Neural progenitor cell (in vitro differentiated cells): ENCODE measurements around the gene NT5DC3. TPM values are rescaled to one million over a fixed set of nuclear protein-coding genes. Genes with fewer than 3 reads are reported as not detected.

Source experiments
- DNase-seq: peaks from one replicate; pipeline ENCODE4 v3.0.0-alpha.2; 2016; ENCODE audit warnings: low spot score
- H2AFZ ChIP-seq: fragments of 200-600 bp; sonication (generic); replicated peaks from 2 replicates; pipeline ENCODE4 v1.6.1; 2016; ENCODE audit warnings: antibody characterized with exemption
- H3F3A ChIP-seq: fragments of 200-600 bp; sonication (generic); 2 replicates; pipeline ENCODE4 v1.6.1; 2016; ENCODE audit warnings: antibody characterized with exemption, low read depth
- H3K27ac ChIP-seq: fragments of 200-600 bp; sonication (generic); 2 replicates; pipeline ENCODE4 v1.5.1; 2016; ENCODE audit warnings: mild to moderate bottlenecking
- H3K27me3 ChIP-seq: fragments of 200-600 bp; sonication (generic); 2 replicates; pipeline ENCODE4 v1.6.1; 2016; ENCODE audit warnings: mild to moderate bottlenecking, moderate library complexity
- H3K36me3 ChIP-seq: fragments of 200-600 bp; sonication (generic); 2 replicates; pipeline ENCODE4 v1.5.1; 2016
- H3K4me1 ChIP-seq: fragments of 200-600 bp; sonication (generic); 2 replicates; pipeline ENCODE4 v1.6.1; 2016; ENCODE audit warnings: mixed run types
- H3K4me2 ChIP-seq: fragments of 200-600 bp; sonication (generic); 2 replicates; pipeline ENCODE4 v1.6.1; 2016
- H3K4me3 ChIP-seq: fragments of 200-600 bp; sonication (generic); 2 replicates; pipeline ENCODE4 v1.5.1; 2016
- H3K79me2 ChIP-seq: fragments of 200-600 bp; sonication (generic); 2 replicates; pipeline ENCODE4 v1.6.1; 2016; ENCODE audit warnings: low read depth
- H3K9ac ChIP-seq: fragments of 200-600 bp; sonication (generic); 2 replicates; pipeline ENCODE4 v1.6.1; 2016
- H3K9me3 ChIP-seq: fragments of 200-600 bp; sonication (generic); 2 replicates; pipeline ENCODE4 v1.5.1; 2016; ENCODE audit warnings: low read depth
- H4K20me1 ChIP-seq: fragments of 200-600 bp; sonication (generic); 2 replicates; pipeline ENCODE4 v1.6.1; 2016; ENCODE audit warnings: low read depth
- H3K27ac Mint-ChIP-seq: 3 replicates; pipeline ENCODE4 v1.8.0; 2021; ENCODE audit warnings: mixed read lengths
- H3K27me3 Mint-ChIP-seq: 2 replicates; pipeline ENCODE4 v1.8.0; 2022; ENCODE audit warnings: low read depth, mild to moderate bottlenecking, inconsistent platforms, moderate library complexity, mixed read lengths; ENCODE audit not compliant: insufficient read depth
- H3K36me3 Mint-ChIP-seq: 3 replicates; pipeline ENCODE4 v1.8.0; 2021; ENCODE audit warnings: mixed read lengths
- H3K4me1 Mint-ChIP-seq: 3 replicates; pipeline ENCODE4 v1.8.0; 2021; ENCODE audit warnings: mixed read lengths
- H3K4me3 Mint-ChIP-seq: 3 replicates; pipeline ENCODE4 v1.8.0; 2021; ENCODE audit warnings: mild to moderate bottlenecking, moderate library complexity, mixed read lengths
- H3K9me3 Mint-ChIP-seq: 3 replicates; pipeline ENCODE4 v1.8.0; 2020; ENCODE audit warnings: mixed read lengths
- CTCF ChIP-seq: fragments of 200-600 bp; sonication (generic); IDR thresholded peaks from 2 replicates; pipeline ENCODE4 v1.5.1; 2017; ENCODE audit warnings: antibody characterized with exemption, mild to moderate bottlenecking
- EZH2 ChIP-seq: fragments of 200-600 bp; sonication (generic); IDR thresholded peaks from 2 replicates; pipeline ENCODE4 v1.6.1; 2017; ENCODE audit warnings: antibody characterized with exemption, mild to moderate bottlenecking, moderate library complexity
- EZH2phosphoT487 ChIP-seq: fragments of 200-600 bp; sonication (generic); IDR thresholded peaks from 2 replicates; pipeline ENCODE4 v1.6.1; 2017; ENCODE audit warnings: antibody characterized with exemption
- total RNA-seq: library from RNA; depleted of rRNA; stranded (reverse); fragments of >200 nt; gene quantifications from 2 replicates; pipeline ENCODE4 v1.2.3, GENCODE V29; 2015; ENCODE audit warnings: low replicate concordance

The NT5DC3 gene
- total RNA-seq, 1 donor from 2014 or later: 3.1 TPM

GRCh38 chr12:103742349-103742932 lies 98.6 kb downstream of the NT5DC3 start:
- Histone ChIP-seq H3K79me2 (no peaks in the 10 kb centered on the region), H3K36me3 (no peaks in the 10 kb centered on the region), H3K4me1 (no peaks in the 10 kb centered on the region), H2AFZ (no peak overlapping the region), H3K4me2 (no peak overlapping the region), H3K27me3 (no peaks in the 10 kb centered on the region), H3K9ac (no peak overlapping the region), H3K27ac (no peak overlapping the region), H3F3A (no peaks in the 10 kb centered on the region), H3K4me3 (no peak overlapping the region), H4K20me1 (no peaks in the 10 kb centered on the region), H3K9me3 (no peaks in the 10 kb centered on the region)
- H3K4me1 Mint-ChIP-seq: no peaks in the 10 kb centered on the region
- H3K27me3 Mint-ChIP-seq: peaks cover 9% of the 10 kb centered on the region
- no peaks in the 10 kb centered on the region for H3K36me3 Mint-ChIP-seq
- TF ChIP-seq EZH2phosphoT487 (no peak), EZH2 (no peak), CTCF (no peak)
- no peaks in the 10 kb centered on the region for H3K9me3 Mint-ChIP-seq
- DNase-seq: no peak
- no peak overlapping the region for H3K4me3 Mint-ChIP-seq
- no peak overlapping the region for H3K27ac Mint-ChIP-seq

- Histone ChIP-seq H3K9ac (no peak overlapping the region), H3K9me3 (no peaks in the 10 kb centered on the region), H2AFZ (no peak overlapping the region), H3K27me3 (no peaks in the 10 kb centered on the region), H3K27ac (no peak overlapping the region), H4K20me1 (no peaks in the 10 kb centered on the region), H3K4me3 (no peak overlapping the region), H3F3A (no peaks in the 10 kb centered on the region), H3K4me2 (no peak overlapping the region), H3K79me2 (no peaks in the 10 kb centered on the region), H3K4me1 (no peaks in the 10 kb centered on the region), H3K36me3 (no peaks in the 10 kb centered on the region)
- no peak overlapping the region for H3K27ac Mint-ChIP-seq
- DNase-seq: no peak
- H3K4me3 Mint-ChIP-seq: no peak overlapping the region
- H3K4me1 Mint-ChIP-seq: no peaks in the 10 kb centered on the region
- no peaks in the 10 kb centered on the region for H3K9me3 Mint-ChIP-seq
- TF ChIP-seq EZH2: no peak
- no peak for TF ChIP-seq CTCF
- no peak for TF ChIP-seq EZH2phosphoT487
- H3K27me3 Mint-ChIP-seq: peaks cover 7% of the 10 kb centered on the region
- H3K36me3 Mint-ChIP-seq: no peaks in the 10 kb centered on the region
Measured at GRCh38 chr12:103737881-103738280, 103.2 kb downstream of the NT5DC3 start.

GRCh38 chr12:103736572-103736971 lies 104.5 kb downstream of the NT5DC3 start:
- Histone ChIP-seq H3K79me2 (no peaks in the 10 kb centered on the region), H3K9me3 (no peaks in the 10 kb centered on the region), H3K27ac (no peak overlapping the region), H3F3A (no peaks in the 10 kb centered on the region), H2AFZ (no peak overlapping the region), H3K4me2 (no peak overlapping the region), H3K4me3 (no peak overlapping the region), H3K27me3 (no peaks in the 10 kb centered on the region), H3K9ac (no peak overlapping the region), H3K4me1 (no peaks in the 10 kb centered on the region), H4K20me1 (no peaks in the 10 kb centered on the region), H3K36me3 (no peaks in the 10 kb centered on the region)
- Mint-ChIP-seq H3K36me3 (no peaks in the 10 kb centered on the region), H3K27me3 (peaks cover 7% of the 10 kb centered on the region), H3K9me3 (peaks cover 3% of the 10 kb centered on the region), H3K4me3 (no peak overlapping the region), H3K27ac (no peak overlapping the region), H3K4me1 (no peaks in the 10 kb centered on the region)
- TF ChIP-seq EZH2phosphoT487: no peak
- no peak for DNase-seq

- Histone ChIP-seq H2AFZ (no peak overlapping the region), H3K27ac (no peak overlapping the region), H4K20me1 (no peaks in the 10 kb centered on the region), H3F3A (no peaks in the 10 kb centered on the region), H3K4me1 (no peaks in the 10 kb centered on the region), H3K9me3 (no peaks in the 10 kb centered on the region), H3K9ac (no peak overlapping the region), H3K4me2 (no peak overlapping the region), H3K4me3 (no peak overlapping the region), H3K79me2 (no peaks in the 10 kb centered on the region), H3K36me3 (no peaks in the 10 kb centered on the region), H3K27me3 (no peaks in the 10 kb centered on the region)
- TF ChIP-seq EZH2: no peak
- no peak for TF ChIP-seq EZH2phosphoT487
- no peak for TF ChIP-seq CTCF
- no peak overlapping the region for H3K4me3 Mint-ChIP-seq
- DNase-seq: no peak
- H3K27ac Mint-ChIP-seq: no peak overlapping the region
- H3K27me3 Mint-ChIP-seq: peaks cover 2% of the 10 kb centered on the region
- H3K4me1 Mint-ChIP-seq: no peaks in the 10 kb centered on the region
- no peaks in the 10 kb centered on the region for H3K36me3 Mint-ChIP-seq
- H3K9me3 Mint-ChIP-seq: peaks cover 9% of the 10 kb centered on the region
Measured at GRCh38 chr12:103735291-103735690, 105.7 kb downstream of the NT5DC3 start.
